Measurements from ENCODE around the gene LRTM2. TPM values are rescaled to one million over a fixed set of nuclear protein-coding genes. Genes with fewer than 3 reads are reported as not detected.

Gene LRTM2
- total RNA-seq, 1 experiment from 2014 or later: 0.07 TPM

DNA sequence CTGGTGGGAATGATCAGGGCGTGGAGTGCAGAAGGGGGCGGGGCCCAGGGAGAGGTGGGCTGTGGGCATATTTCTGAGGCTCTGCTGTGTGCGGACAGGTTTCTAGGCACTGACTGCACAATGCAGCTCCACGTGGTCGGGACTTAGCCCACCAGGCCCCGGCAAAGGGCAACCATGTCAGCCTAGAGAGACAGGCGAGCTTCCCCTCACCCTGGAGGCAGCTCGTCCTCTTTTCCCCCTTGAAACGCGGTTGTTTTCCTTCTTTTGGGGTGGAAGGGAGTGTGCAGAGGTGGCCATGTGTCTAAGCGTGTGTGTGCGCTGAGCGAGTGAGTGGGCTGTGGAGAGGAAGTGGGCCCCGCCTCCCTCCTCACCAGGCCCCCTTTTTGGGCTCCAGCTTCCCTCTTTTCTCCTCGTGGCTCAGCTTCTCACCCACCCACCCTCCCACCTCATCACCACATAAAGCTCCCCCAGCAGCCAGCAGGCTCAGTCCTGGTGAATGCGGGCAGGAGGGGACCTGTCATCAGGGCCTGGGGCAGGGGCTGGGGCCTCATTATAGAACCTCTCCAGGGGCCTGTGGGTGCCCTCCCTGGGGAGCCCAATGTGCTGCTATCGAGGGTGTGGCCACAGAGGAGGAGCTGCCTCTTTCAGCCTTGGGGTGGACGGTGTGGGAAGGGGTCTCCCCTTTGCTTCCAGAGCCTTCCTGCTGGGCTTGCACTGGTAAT, 22.0 kb downstream of the LRTM2 start:
- BruUV-seq (replicated peaks): no TSS peak
- Histone ChIP-seq H3K9me2 (ENCODE audit: insufficient read depth) (no peaks in the 10 kb centered on the region), H3K9me3 (ENCODE audit: control insufficient read depth in 1 of 2, insufficient read depth in 1 of 2, low read depth in 1 of 2, low read length in 2 of 2) (no peaks in the 10 kb centered on the region), H3K4me2 (ENCODE audit: low read length) (no peak overlapping the region), H3K79me2 (ENCODE audit: insufficient read depth, low read length) (no peaks in the 10 kb centered on the region), H3K27me3 (ENCODE audit: insufficient read depth, low read length) (no peaks in the 10 kb centered on the region), H3K27ac (ENCODE audit: low read depth, low read length) (no peak overlapping the region), H3K4me3 (replicated peaks in 1 of 2; ENCODE audit: low read depth in 1 of 2, low read length in 2 of 2) (no peak overlapping the region), H2AFZ (ENCODE audit: low read depth, low read length, poor library complexity, severe bottlenecking) (no peak overlapping the region), H3K36me3 (ENCODE audit: control insufficient read depth in 1 of 2, insufficient read depth in 2 of 2, low read length in 2 of 2) (no peaks in the 10 kb centered on the region), H3K4me1 (ENCODE audit: control insufficient read depth in 1 of 2, insufficient read depth in 2 of 2, low read length in 2 of 2) (no peaks in the 10 kb centered on the region), H3K9ac (ENCODE audit: low read length) (no peak overlapping the region), H4K20me1 (ENCODE audit: insufficient read depth) (no peaks in the 10 kb centered on the region)
- DNase-seq (ENCODE audit: low read depth, low spot score) (no peak), ATAC-seq (no peak)
- intact Hi-C loops (cut with micrococcal nuclease): no loop called here
- no peak for TF ChIP-seq POLR2AphosphoS5 (IDR thresholded peaks at IDR 0.05; ENCODE audit: low read depth, low read length)
- TF ChIP-seq, protein P1, sequence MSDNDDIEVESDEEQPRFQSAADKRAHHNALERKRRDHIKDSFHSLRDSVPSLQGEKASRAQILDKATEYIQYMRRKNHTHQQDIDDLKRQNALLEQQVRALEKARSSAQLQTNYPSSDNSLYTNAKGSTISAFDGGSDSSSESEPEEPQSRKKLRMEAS (IDR thresholded peaks at IDR 0.05): no peak
- no peak for TF ChIP-seq CBX3 (IDR thresholded peaks at IDR 0.05; ENCODE audit: low read depth)
- no peak for TF ChIP-seq EZH2phosphoT487 (IDR thresholded peaks at IDR 0.05; ENCODE audit: borderline replicate concordance)
- no peak for TF ChIP-seq EGR1 (IDR thresholded peaks at IDR 0.05; ENCODE audit: low read depth)
- TF ChIP-seq FOSL1 (IDR thresholded peaks at IDR 0.05; ENCODE audit: low read depth): no peak
- no peak for TF ChIP-seq ATF3 (IDR thresholded peaks at IDR 0.05)
- no peak for TF ChIP-seq ZFX (IDR thresholded peaks at IDR 0.05)
- TF ChIP-seq, protein P2, sequence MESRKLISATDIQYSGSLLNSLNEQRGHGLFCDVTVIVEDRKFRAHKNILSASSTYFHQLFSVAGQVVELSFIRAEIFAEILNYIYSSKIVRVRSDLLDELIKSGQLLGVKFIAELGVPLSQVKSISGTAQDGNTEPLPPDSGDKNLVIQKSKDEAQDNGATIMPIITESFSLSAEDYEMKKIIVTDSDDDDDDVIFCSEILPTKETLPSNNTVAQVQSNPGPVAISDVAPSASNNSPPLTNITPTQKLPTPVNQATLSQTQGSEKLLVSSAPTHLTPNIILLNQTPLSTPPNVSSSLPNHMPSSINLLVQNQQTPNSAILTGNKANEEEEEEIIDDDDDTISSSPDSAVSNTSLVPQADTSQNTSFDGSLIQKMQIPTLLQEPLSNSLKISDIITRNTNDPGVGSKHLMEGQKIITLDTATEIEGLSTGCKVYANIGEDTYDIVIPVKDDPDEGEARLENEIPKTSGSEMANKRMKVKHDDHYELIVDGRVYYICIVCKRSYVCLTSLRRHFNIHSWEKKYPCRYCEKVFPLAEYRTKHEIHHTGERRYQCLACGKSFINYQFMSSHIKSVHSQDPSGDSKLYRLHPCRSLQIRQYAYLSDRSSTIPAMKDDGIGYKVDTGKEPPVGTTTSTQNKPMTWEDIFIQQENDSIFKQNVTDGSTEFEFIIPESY (IDR thresholded peaks at IDR 0.05; ENCODE audit: extremely low read depth, insufficient replicate concordance, low read length): no peak
- no peak for TF ChIP-seq EZH2 (IDR thresholded peaks at IDR 0.05)
- no peak for TF ChIP-seq SRF (IDR thresholded peaks at IDR 0.05; ENCODE audit: low read depth)
- no peak for TF ChIP-seq ELF1 (IDR thresholded peaks at IDR 0.05; ENCODE audit: borderline replicate concordance, low read depth)
- TF ChIP-seq, protein P3, sequence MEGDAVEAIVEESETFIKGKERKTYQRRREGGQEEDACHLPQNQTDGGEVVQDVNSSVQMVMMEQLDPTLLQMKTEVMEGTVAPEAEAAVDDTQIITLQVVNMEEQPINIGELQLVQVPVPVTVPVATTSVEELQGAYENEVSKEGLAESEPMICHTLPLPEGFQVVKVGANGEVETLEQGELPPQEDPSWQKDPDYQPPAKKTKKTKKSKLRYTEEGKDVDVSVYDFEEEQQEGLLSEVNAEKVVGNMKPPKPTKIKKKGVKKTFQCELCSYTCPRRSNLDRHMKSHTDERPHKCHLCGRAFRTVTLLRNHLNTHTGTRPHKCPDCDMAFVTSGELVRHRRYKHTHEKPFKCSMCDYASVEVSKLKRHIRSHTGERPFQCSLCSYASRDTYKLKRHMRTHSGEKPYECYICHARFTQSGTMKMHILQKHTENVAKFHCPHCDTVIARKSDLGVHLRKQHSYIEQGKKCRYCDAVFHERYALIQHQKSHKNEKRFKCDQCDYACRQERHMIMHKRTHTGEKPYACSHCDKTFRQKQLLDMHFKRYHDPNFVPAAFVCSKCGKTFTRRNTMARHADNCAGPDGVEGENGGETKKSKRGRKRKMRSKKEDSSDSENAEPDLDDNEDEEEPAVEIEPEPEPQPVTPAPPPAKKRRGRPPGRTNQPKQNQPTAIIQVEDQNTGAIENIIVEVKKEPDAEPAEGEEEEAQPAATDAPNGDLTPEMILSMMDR (IDR thresholded peaks at IDR 0.05 in 2 of 3, conservative IDR thresholded peaks at IDR 0.05 in 1 of 3; ENCODE audit: borderline replicate concordance in 1 of 3, insufficient read depth in 1 of 3, low read depth in 2 of 3, low read length in 2 of 3): no peak
- TF ChIP-seq ZNF274 (IDR thresholded peaks at IDR 0.05; ENCODE audit: low read depth, low read length): no peak
- TF ChIP-seq CEBPB (IDR thresholded peaks at IDR 0.05; ENCODE audit: low read depth): no peak
- no peak for TF ChIP-seq REST (IDR thresholded peaks at IDR 0.05; ENCODE audit: low read depth)
- no peak for TF ChIP-seq JUND (IDR thresholded peaks at IDR 0.05)
- POLR2A ChIA-PET: no interaction called here
- CTCF ChIA-PET: no interaction called here
- RAD21 ChIA-PET (ENCODE audit: low non-redundant PET in 1 of 2, low total read pairs in 2 of 2, uncharacterized antibody in 2 of 2, unreplicated experiment in 2 of 2): no interaction called here
